Stimulated activated CD8-positive, alpha-beta memory T cell treated with anti-CD3 and anti-CD28 coated beads, Interleukin-4, amount 100 ng/mL, for 24 hours (primary cell): ENCODE measurements around the gene ZBED1.
"Not testable (repeated sequence)": the region's sequence is repeated elsewhere in the genome, so short reads cannot be mapped to it uniquely, and the experiment has no call there.

Experiments
- DNase-seq: peaks from one replicate; pipeline ENCODE4 v3.0.0-alpha.2; 2020; ENCODE audit warnings: low read depth

The ZBED1 gene

DNA sequence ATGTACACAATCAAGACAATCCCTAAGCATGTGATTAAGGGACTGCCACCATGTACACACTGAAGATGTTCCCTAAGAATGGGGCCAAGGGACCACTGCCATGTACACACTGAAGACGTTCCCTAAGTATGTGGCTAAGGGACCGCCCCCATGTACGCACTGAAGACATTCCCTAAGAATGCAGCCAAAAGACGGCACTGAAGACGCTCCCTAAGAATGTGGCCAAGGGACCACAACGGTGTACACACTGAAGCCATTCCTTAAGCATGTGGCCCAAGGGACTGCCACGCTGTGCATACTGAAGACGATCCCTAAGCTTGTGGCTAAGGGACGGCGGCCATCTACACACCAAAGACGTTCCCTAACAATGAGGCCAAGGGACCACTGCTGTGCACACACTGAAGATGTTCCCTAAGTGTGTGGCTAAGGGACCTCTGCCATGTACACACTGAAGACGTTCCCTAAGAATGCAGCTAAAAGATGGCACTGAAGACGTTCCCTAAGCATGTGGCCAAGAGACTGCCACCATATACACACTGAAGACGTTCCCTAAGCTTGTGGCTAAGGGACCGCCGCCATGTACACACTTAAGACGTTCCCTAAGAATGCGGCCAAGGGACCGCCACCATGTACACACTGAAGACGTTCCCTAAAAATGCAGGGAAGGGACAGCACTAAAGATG is 26.4 kb downstream of the ZBED1 start:
- DNase-seq: no peak

DNA sequence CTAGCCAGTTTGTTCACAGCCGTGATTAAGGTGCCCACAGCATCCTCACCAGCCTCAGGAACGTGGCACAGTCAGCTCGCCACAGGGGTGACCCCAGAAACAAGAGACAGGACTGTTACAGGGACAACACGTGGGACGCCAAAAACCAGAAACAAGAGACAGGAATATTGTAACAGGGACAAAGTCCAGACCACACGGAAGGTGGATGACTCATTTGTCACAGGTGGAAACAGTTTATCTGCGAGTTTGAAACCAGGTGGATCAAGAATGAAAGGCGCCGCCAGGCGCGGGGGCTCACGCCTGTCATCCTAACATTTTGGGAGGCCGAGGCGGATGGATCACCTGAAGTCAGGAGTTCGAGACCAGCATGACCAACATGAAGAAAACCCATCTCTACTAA is 27.7 kb downstream of the ZBED1 start:
- DNase-seq: not testable (repeated sequence)

DNA sequence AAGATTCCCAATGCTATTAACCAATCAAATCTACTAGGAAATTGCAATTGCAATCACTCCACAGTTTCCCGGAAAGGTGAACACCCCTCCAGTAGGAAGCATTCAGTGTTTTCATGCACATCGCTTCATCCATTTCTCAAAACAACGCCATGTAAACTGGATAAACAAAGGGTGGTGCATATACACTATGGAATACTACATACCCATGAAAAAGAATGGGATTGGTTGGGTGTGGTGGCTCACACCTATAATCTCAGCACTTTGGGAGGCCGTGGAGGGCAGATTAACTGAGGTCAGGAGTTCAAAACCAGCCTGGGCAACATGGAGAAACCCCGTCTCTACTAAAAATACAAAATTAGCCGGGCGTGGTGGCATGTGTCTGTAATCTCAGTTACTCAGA is 29.1 kb downstream of the ZBED1 start:
- DNase-seq: no peak

GRCh38 chrX:2471126-2471525 is 29.6 kb downstream of the ZBED1 start:
- not testable (repeated sequence) for DNase-seq

- DNase-seq: not testable (repeated sequence)
Measured at GRCh38 chrX:2469852-2470251, 30.9 kb downstream of the ZBED1 start.

DNA sequence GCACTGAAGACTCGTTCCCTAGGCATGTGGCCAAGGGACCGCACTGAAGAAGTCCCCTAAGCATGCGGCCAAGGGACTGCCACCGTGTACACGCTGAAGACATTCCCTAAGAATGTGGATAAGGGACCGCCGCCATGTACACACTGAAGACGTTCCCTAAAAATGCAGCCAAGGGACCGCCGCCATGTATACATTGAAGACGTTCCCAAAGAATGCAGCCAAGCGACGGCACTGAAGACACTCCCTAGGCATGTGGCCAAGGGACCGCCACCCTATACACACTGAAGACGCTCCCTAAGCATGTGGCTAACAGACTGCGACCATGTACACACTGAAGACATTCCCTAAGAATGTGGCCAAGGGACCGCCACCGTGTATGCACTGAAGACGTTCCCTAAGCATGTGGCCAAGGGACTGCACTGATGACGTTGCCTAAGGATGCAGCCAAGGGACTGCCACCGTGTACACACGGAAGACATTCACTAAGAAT is 31.5 kb downstream of the ZBED1 start:
- DNase-seq: no peak

DNA sequence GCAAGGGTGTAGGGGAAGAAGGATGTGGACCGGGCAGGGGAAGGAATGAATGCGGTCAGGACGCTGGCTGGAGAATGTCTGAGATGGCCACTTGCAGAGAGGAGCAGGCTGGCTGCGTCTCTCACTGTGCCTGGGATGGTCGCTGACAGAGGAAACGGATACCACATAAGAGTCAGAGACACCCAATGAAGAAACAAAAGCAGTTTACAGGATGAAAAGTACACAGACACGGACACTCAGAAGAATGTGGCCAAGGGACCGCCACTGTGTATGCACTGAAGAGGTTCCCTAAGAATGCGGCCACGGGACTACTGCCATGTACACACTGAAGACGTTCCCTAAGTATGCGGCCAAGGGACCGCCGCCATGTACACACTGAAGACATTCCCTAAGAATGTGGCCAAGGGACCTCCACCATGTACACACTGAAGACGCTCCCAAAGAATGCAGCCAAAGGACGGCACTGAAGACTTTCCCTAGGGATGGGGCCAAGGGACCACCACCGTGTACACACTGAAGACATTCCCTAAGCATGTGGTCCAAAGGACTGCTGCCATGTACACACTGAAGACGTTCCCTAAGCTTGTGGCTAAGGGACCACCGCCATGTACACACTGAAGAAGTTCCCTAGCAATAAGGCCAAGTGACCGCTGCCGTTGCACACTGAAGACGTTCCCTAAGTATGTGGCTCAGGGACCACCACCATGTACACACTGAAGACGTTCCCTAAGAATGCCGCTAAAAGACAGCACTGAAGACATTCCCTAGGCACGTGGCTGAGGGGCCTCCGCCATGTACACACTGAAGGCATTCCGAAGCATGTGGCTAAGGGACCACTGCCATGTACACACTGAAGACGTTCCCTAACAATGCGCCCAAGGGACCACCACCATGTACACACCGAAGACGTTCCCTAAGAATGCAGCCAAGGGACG is 32.2 kb downstream of the ZBED1 start:
- no peak for DNase-seq

DNA sequence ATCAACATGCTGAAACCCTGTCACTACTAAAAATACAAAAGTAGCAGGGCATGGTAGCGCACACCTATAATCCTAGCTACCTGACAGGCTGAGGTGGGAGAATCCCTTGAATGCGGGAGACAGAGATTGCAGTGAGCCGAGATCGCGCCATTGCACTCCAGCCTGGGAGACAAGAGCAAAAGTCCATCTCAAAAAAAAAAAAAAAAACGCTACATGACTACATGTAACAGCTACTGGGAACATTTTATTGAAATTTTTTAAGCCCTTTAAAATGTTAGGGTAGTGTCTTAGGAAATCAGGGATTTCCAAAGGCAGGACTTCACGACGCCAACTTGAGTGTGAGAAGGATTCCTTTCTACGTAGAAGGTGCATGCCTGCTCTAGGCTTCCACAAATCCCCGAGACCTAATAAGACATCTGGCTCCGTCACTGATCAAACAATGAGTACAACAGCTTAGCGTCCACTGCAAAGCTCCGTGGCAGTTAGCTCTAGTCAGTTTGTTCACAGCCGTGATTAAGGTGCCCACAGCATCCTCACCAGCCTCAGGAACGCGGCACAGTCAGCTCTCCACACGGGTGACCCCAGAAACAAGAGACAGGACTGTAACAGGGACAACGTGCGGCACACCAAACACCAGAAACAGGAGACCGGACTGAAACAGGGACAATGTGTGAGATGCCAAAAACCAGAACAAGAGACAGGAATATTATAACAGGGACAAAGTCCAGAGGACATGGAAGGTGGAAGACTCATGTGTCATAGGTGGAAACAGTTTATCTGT is 33.7 kb downstream of the ZBED1 start:
- no peak for DNase-seq

DNA sequence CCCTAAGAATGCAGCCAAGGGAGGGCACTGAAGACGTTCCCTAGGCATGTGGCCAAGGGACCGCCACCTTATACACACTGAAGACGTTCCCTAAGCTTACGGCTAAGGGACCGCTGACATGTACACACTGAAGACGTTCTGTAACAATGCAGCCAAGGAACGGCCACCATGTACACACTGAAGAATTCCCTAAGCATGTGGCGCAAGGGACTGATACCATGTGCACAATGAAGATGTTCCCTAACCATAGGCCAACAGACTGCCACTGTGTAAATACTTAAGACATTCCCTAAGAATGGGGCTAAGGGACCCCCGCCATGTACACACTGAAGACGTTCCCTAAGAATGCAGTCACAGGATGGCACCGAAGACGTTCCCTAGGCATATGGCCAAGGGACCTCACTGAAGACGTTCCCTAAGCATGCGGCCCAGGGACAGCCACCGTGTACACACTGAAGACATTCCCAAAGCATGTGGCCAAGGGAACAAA is 36.1 kb downstream of the ZBED1 start:
- DNase-seq: no peak

DNA sequence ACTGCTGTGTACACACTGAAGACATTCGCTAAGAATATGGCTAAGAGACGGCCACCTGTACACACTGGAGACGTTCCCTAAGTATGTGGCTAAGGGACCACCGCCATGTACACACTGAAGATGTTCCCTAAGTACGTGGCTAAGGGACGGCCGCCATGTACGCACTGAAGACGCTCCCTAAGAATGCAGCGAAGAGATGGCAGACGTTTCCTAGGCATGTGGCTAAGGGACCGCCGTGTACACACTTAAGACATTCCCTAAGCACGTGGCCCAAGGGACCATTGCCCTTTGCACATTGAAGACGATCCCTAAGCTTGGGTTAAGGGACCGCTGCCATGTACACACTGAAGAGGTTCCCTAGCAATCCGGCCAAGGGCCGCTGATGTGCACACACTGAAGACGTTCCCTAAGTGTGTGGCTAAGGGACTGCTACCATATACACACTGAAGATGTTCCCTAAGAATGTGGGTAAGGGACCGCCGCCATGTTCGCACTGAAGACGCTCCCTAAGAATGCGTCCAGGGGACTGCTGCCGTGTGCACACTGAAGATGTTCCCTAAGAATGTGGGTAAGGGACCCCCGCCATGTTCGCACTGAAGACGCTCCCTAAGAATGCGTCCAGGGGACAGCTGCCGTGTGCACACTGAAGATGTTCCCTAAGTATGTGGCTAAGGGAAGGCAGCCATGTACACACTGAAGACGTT is 36.7 kb downstream of the ZBED1 start:
- DNase-seq: no peak

- DNase-seq: not testable (repeated sequence)
Measured at GRCh38 chrX:2463481-2463880, 37.3 kb downstream of the ZBED1 start.

DNA sequence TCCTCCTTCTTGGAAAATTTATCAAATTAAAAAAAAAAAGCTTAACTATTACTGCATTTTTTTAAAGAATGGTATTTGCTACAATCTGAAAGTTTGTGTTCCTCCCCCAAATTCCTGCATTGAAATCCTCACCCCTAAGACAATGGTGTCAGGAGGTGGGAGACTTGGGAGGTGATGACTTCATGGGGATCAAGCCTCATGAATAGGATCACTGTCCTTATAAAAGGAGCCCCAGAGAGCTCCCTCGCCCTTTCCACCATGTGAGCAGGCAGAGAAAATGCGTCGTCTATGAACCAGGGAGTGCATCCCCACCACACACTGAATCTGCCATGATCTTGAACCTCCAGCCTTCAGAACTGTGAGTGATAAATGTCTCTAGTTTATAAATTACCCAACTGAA is 38.0 kb downstream of the ZBED1 start:
- no peak for DNase-seq

GRCh38 chrX:2462074-2462473 is 38.7 kb downstream of the ZBED1 start:
- DNase-seq: no peak

DNA sequence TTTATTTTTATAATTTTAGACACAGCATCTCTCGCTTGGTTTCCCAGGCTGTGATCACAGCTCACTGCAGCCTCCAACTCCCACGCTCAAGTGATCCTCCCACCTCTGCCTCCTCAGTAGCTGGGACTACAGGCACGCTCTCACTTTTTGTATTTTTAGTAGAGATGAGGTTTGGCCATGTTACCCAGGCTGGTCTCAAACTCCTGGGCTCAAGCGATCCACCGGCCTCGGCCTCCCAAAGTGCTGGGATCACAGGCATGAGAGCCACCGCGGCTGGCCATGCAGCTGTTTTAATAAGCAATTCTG is 39.1 kb downstream of the ZBED1 start:
- DNase-seq: no peak

DNA sequence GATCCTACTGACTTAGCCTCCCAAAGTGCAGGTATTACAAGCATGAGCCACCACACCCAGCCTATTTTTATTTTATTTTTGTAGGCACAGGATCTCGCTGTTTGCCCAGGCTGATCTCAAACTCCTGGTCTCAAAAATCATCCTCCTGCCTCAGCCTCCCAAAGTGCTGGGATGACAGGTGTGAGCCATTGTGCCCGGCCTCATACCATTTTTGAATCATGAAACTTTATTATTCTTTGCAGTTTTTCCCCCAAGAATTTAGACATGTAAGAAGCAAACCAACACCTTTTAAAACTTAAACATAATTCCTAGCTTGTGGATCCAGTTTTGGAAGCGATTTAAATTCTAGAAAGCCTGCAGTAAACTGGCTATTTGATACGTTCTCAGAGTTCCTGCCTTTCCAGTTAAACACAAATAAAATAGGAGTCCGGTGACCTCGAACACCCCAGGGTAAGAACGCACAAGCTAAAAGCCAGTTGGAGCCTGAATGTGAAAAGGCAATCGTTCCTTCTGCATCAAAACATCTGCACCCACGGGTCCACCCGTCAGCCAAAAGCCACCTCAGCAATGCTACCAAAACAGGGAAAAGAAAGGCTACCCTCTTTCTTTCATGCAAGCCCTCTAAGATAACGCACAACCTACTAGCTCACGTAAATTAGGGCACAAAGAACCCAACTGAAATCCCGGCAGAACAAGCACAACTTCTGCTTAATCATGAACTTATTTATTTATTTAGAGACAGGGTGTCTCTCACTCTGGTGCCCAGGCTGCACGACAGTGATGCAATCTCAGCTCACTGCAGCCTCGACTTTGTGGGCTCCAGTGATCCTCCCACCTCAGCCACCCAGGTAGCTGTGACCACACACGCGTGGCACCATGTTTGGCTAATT is 39.7 kb downstream of the ZBED1 start:
- not testable (repeated sequence) for DNase-seq

DNA sequence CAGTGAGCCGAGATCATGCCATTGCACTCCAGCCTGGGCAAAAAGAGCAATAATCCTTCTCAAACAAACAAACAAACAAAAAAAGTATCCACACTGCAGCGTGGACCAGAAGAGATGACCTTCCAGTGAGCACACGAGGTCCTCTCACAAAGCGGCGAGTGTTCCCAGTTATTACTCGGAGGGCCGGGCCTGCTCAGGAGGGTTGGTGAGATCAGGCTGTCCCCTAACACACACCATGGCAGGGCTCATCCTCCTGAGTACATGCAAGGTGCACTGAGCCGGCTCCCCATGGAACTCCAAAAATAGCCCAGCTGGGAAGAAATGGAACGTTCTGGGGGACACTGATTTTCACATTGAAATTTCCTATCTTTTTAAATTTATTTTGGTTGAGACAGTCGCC is 40.7 kb downstream of the ZBED1 start:
- not testable (repeated sequence) for DNase-seq

- no peak for DNase-seq
Measured at GRCh38 chrX:2458309-2458708, 42.5 kb downstream of the ZBED1 start.

DNA sequence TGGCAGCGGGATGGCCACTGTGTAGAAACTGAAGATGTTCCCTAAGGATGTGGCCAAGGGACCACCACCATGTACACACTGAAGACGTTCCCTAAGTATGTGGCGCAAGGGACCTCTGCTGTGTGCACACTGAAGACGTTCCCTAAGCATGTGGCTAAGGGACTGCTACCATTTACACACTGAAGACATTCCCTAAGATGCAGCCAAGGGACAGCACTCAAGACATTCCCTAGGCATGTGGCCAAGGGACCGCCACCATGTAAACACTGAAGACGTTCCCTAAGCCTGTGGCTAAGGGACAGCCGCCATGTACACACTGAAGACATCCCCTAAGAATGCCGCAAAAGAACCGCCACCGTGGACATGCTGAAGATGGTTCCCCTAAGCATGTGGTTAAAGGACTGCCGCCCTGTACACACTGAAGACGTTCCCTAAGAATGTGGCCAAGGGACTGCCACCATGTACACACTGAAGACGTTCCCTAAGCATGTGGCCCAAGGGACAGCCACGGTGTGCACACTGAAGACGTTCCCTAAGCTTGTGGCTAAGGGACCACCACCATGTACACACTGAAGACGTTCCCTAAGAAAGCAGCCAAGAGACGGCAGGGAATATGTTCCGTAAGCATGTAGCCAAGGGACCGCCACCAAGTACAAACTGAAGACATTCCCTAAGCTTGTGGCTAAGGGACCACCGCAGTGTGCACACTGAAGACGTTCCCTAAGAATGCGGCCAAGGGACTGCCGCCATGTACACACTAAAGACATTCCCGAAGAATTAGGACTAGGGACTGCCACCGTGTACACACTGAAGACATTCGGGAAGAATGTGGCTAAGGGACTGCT is 43.3 kb downstream of the ZBED1 start:
- no peak for DNase-seq

- not testable (repeated sequence) for DNase-seq
Measured at GRCh38 chrX:2456091-2456490, 44.7 kb downstream of the ZBED1 start.

DNA sequence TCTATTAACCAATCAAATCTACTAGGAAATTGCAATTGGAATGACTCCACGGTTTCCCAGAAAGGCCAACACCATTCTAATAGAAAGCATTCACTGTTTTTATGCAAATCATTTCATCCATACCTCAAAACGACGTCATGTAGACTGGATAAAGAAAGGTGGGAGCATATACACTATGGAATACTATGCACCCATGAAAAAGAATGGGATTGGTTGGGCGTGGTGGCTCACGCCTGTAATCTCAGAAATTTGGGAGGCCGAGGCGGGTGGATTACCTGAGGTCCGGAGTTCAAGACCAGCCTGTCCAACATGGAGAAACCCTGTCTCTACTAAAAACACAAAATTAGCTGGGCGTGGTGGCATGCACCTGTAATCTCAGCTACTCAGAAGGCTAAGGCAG is 46.2 kb downstream of the ZBED1 start:
- not testable (repeated sequence) for DNase-seq
